Natural killer cell (primary cell): Measurements from ENCODE around the gene CUTC. TPM values are rescaled to one million over a fixed set of nuclear protein-coding genes. Genes with fewer than 3 reads are reported as not detected.

ENCODE experiments used
- ATAC-seq, 3 donors: fragments of 150-1000 bp in 2 of 3; fragments of 200-7000 bp in 1 of 3; cut with Tn5 transposase; 1 replicate in 1 of 3; 2 replicates in 2 of 3; pipeline ENCODE4 v1.10.0; 2021; ENCODE audit warnings: mild to moderate bottlenecking in 2 of 3, moderate library complexity in 2 of 3
- DNase-seq, 2 donors: peaks; one replicate each; pipeline versions ENCODE4 v3.0.0 to v3.0.0-alpha.2; 2013 to 2021; ENCODE audit warnings: mixed read lengths in 1 of 2
- H3K27ac ChIP-seq: one replicate; pipeline ENCODE4 v1.5.1; 2013; ENCODE audit warnings: mild to moderate bottlenecking, low read length
- H3K27me3 ChIP-seq: one replicate; pipeline ENCODE4 v1.6.1; 2013; ENCODE audit warnings: low read length; ENCODE audit not compliant: control insufficient read depth, insufficient read depth
- H3K36me3 ChIP-seq: one replicate; pipeline ENCODE4 v1.6.1; 2013; ENCODE audit warnings: low read length; ENCODE audit not compliant: control insufficient read depth, insufficient read depth
- H3K4me1 ChIP-seq: one replicate; pipeline ENCODE4 v1.6.1; 2013; ENCODE audit warnings: low read length; ENCODE audit not compliant: control insufficient read depth, insufficient read depth
- H3K4me3 ChIP-seq: one replicate; pipeline ENCODE4 v1.5.1; 2013; ENCODE audit warnings: low read length
- H3K9me3 ChIP-seq: one replicate; pipeline ENCODE4 v1.6.1; 2013; ENCODE audit warnings: low read length; ENCODE audit not compliant: control insufficient read depth, insufficient read depth
- H3K27ac Mint-ChIP-seq, 2 donors: one replicate each; pipeline ENCODE4 v1.8.0; 2022; ENCODE audit warnings: mild to moderate bottlenecking in 2 of 2, mixed read lengths in 2 of 2, moderate library complexity in 1 of 2
- H3K27me3 Mint-ChIP-seq, 2 donors: one replicate each; pipeline ENCODE4 v1.8.0; 2022; ENCODE audit warnings: low read depth in 2 of 2, mixed read lengths in 2 of 2
- H3K36me3 Mint-ChIP-seq: one replicate; pipeline ENCODE4 v1.8.0; 2022; ENCODE audit warnings: mixed read lengths
- H3K4me1 Mint-ChIP-seq, 2 donors: one replicate each; pipeline ENCODE4 v1.8.0; 2022; ENCODE audit warnings: mixed read lengths in 2 of 2
- H3K4me3 Mint-ChIP-seq: one replicate; pipeline ENCODE4 v1.8.0; 2022; ENCODE audit warnings: mild to moderate bottlenecking, moderate library complexity, mixed read lengths
- H3K9me3 Mint-ChIP-seq, 2 donors: one replicate each; pipeline ENCODE4 v1.8.0; 2022; ENCODE audit warnings: mixed read lengths in 2 of 2
- CTCF ChIP-seq: fragments of 200-600 bp; IDR thresholded peaks from one replicate; pipeline ENCODE4 v1.8.0; 2022; ENCODE audit warnings: antibody characterized with exemption
- WGBS: methylation state at CpG from one replicate; pipeline ENCODE4 v1.1.7; 2013; ENCODE audit warnings: missing lambda C conversion rate; ENCODE audit not compliant: insufficient coverage; 5-methylcytosine and 5-hydroxymethylcytosine counted together
- intact Hi-C: fragments of 100-400 bp; cut with micrococcal nuclease; formaldehyde crosslinking; loops from one replicate; pipeline ENCODE4 v1.14.2; 2022
- total RNA-seq, 4 donors: library from RNA; stranded (reverse); fragments of 120-200 nt in 1 of 4; gene quantifications; one replicate each; pipeline versions ENCODE4 v1.2.3 to v1.2.4, GENCODE V29; 2013 to 2022

CUTC gene
- total RNA-seq, 3 donors from 2014 or later (not counting 1 experiment from before 2014, with no cell fraction given) = 21.4 to 28.1 (median 23.5) TPM

- H3K4me3 ChIP-seq = no peak overlapping the region
- no peaks in the 10 kb centered on the region for H3K4me1 ChIP-seq
- peaks cover 57% of the 10 kb centered on the region for H3K36me3 ChIP-seq
- ATAC-seq = no peak
- DNase-seq = no peak
- H3K4me3 Mint-ChIP-seq = no peak overlapping the region
- no peak overlapping the region for H3K27ac ChIP-seq
- intact Hi-C loops = no loop called here
- H3K9me3 Mint-ChIP-seq = no peaks in the 10 kb centered on the region
- no peaks in the 10 kb centered on the region for H3K4me1 Mint-ChIP-seq
- TF ChIP-seq CTCF = no peak
- H3K27me3 ChIP-seq = no peaks in the 10 kb centered on the region
- peaks cover 37% of the 10 kb centered on the region for H3K36me3 Mint-ChIP-seq
- WGBS = 97% methylated on average over 2 of the region's 2 CpGs
- H3K27ac Mint-ChIP-seq = no peak overlapping the region
- H3K27me3 Mint-ChIP-seq = no peaks in the 10 kb centered on the region
- no peaks in the 10 kb centered on the region for H3K9me3 ChIP-seq
Observed at GRCh38 chr10:99758211-99758891, 26.3 kb downstream of the CUTC start.

GRCh38 chr10:99760321-99760720 lies 28.3 kb downstream of the CUTC start:
- H3K27me3 ChIP-seq = no peaks in the 10 kb centered on the region
- ATAC-seq (no peak), DNase-seq (no peak)
- Mint-ChIP-seq H3K27ac (no peak overlapping the region), H3K27me3 (no peaks in the 10 kb centered on the region), H3K4me1 (no peaks in the 10 kb centered on the region), H3K36me3 (peaks cover 37% of the 10 kb centered on the region), H3K4me3 (no peak overlapping the region), H3K9me3 (no peaks in the 10 kb centered on the region)
- no peaks in the 10 kb centered on the region for H3K9me3 ChIP-seq
- H3K27ac ChIP-seq = no peak overlapping the region
- 96% methylated on average over 1 of the region's 1 CpG for WGBS
- peaks cover 49% of the 10 kb centered on the region for H3K36me3 ChIP-seq
- no peak for TF ChIP-seq CTCF
- no peak overlapping the region for H3K4me3 ChIP-seq
- intact Hi-C loops = no loop called here
- no peaks in the 10 kb centered on the region for H3K4me1 ChIP-seq

- H3K36me3 Mint-ChIP-seq = peaks cover 29% of the 10 kb centered on the region
- no peaks in the 10 kb centered on the region for H3K27me3 Mint-ChIP-seq
- no peak overlapping the region for H3K4me3 Mint-ChIP-seq
- Histone ChIP-seq H3K4me1 (peaks cover 4% of the 10 kb centered on the region), H3K36me3 (peaks cover 39% of the 10 kb centered on the region), H3K9me3 (no peaks in the 10 kb centered on the region), H3K27ac (no peak overlapping the region), H3K4me3 (no peak overlapping the region), H3K27me3 (no peaks in the 10 kb centered on the region)
- TF ChIP-seq CTCF = no peak
- H3K27ac Mint-ChIP-seq = no peak overlapping the region
- no peaks in the 10 kb centered on the region for H3K9me3 Mint-ChIP-seq
- ATAC-seq (no peak), DNase-seq (no peak)
- intact Hi-C loops = no loop called here
- peaks cover 8 to 9% of the 10 kb centered on the region in 2 donors for H3K4me1 Mint-ChIP-seq
Observed at GRCh38 chr10:99761365-99761764, 29.3 kb downstream of the CUTC start.
